HCT116 (cell line): Measurements from ENCODE around the gene TMEM234. TPM values are rescaled to one million over a fixed set of nuclear protein-coding genes. Genes with fewer than 3 reads are reported as not detected.

Experiments used
- ATAC-seq: fragments of 200-7000 bp; cut with Tn5 transposase; 2 replicates; pipeline ENCODE4 v1.9.1; 2020; ENCODE audit warnings: mild to moderate bottlenecking, moderate library complexity
- BruUV-seq: library from RNA; stranded (reverse); fragments of 400-500 nt; replicated peaks from 2 replicates; lab custom pipeline; 2021; lab: Mats Ljungman, UMichigan
- CTCF ChIA-PET: fragments of 300-600 bp; sonication (Branson Sonifier 250); formaldehyde crosslinking; loops from one replicate; lab custom pipeline; 2021; ENCODE audit warnings: antibody characterized with exemption; lab: Charles Lee
- POLR2A ChIA-PET: fragments of 300-600, 350-600 bp; sonication (Branson Sonifier 250); formaldehyde crosslinking; loops from one replicate; lab custom pipeline; 2021; ENCODE audit warnings: antibody characterized with exemption; lab: Charles Lee
- RAD21 ChIA-PET, 2 experiments: fragments of 300-600 bp; sonication (Branson Sonifier 250); formaldehyde crosslinking; loops; one replicate each; lab custom pipeline; 2023; ENCODE audit warnings: low total read pairs in 2 of 2; ENCODE audit not compliant: uncharacterized antibody in 2 of 2, unreplicated experiment in 2 of 2, low non-redundant PET in 1 of 2; lab: Charles Lee
- DNase-seq: peaks from one replicate; pipeline ENCODE4 v3.0.0-alpha.2; 2010; ENCODE audit warnings: low read depth, low spot score
- H2AFZ ChIP-seq: fragments of 200-600 bp; shearing (Covaris generic), sonication (generic); 2 replicates; pipeline ENCODE4 v1.6.1; 2017; ENCODE audit warnings: low read depth, mixed run types, mixed read lengths, antibody characterized with exemption, low read length; ENCODE audit not compliant: poor library complexity, severe bottlenecking
- H3K27ac ChIP-seq: 2 replicates; pipeline ENCODE4 v1.5.1; 2012; ENCODE audit warnings: low read depth, low read length
- H3K27me3 ChIP-seq: fragments of 200-600 bp; sonication (generic); 2 replicates; pipeline ENCODE4 v1.6.1; 2016; ENCODE audit warnings: mixed run types, low read length, mixed read lengths; ENCODE audit not compliant: insufficient read depth
- H3K36me3 ChIP-seq, 2 experiments: fragments of 200-500 bp in 1 of 2; fragments of 200-600 bp in 1 of 2; sonication (Bioruptor generic) in 1 of 2; sonication (generic) in 1 of 2; 2 replicates each; pipeline versions ENCODE4 v1.5.1 to v1.6.1; 2014 to 2016; ENCODE audit warnings: low read length in 2 of 2, inconsistent platforms in 1 of 2, mixed read lengths in 1 of 2, mixed run types in 1 of 2; ENCODE audit not compliant: insufficient read depth in 2 of 2, control insufficient read depth in 1 of 2
- H3K4me1 ChIP-seq, 2 experiments: fragments of 200-600 bp in 1 of 2; sonication (generic) in 1 of 2; 2 replicates each; pipeline versions ENCODE4 v1.5.1 to v1.6.1; 2012 to 2017; ENCODE audit warnings: low read length in 2 of 2, inconsistent platforms in 1 of 2, mild to moderate bottlenecking in 1 of 2, mixed read lengths in 1 of 2, mixed run types in 1 of 2, moderate library complexity in 1 of 2; ENCODE audit not compliant: insufficient read depth in 2 of 2, control insufficient read depth in 1 of 2
- H3K4me2 ChIP-seq: fragments of 200-600 bp; sonication (generic); 2 replicates; pipeline ENCODE4 v1.6.1; 2017; ENCODE audit warnings: mixed run types, low read length, mixed read lengths
- H3K4me3 ChIP-seq, 2 experiments: fragments of 200-600 bp in 1 of 2; sonication (generic) in 1 of 2; replicated peaks in 1 of 2; 2 replicates each; pipeline ENCODE4 v1.5.1; 2011 to 2016; ENCODE audit warnings: low read length in 2 of 2, control low read depth in 1 of 2, low read depth in 1 of 2, mild to moderate bottlenecking in 1 of 2, mixed read lengths in 1 of 2, mixed run types in 1 of 2
- H3K79me2 ChIP-seq: fragments of 200-600 bp; sonication (generic); 2 replicates; pipeline ENCODE4 v1.6.1; 2017; ENCODE audit warnings: mild to moderate bottlenecking, mixed run types, low read length, moderate library complexity, mixed read lengths; ENCODE audit not compliant: insufficient read depth
- H3K9ac ChIP-seq: fragments of 200-600 bp; sonication (generic); 2 replicates; pipeline ENCODE4 v1.6.1; 2016; ENCODE audit warnings: low read length, mixed read lengths
- H3K9me2 ChIP-seq: fragments of 200-600 bp; sonication (generic), shearing (Covaris generic); 2 replicates; pipeline ENCODE4 v1.6.1; 2017; ENCODE audit warnings: mixed run types, mild to moderate bottlenecking, moderate library complexity; ENCODE audit not compliant: insufficient read depth
- H3K9me3 ChIP-seq, 2 experiments: fragments of 200-500 bp in 1 of 2; fragments of 200-600 bp in 1 of 2; sonication (Bioruptor generic) in 1 of 2; sonication (generic) in 1 of 2; 2 replicates each; pipeline ENCODE4 v1.6.1; 2014 to 2017; ENCODE audit warnings: low read length in 2 of 2, mixed read lengths in 2 of 2, inconsistent platforms in 1 of 2, low read depth in 1 of 2, mild to moderate bottlenecking in 1 of 2, mixed run types in 1 of 2, moderate library complexity in 1 of 2; ENCODE audit not compliant: control insufficient read depth in 1 of 2, insufficient read depth in 1 of 2
- H4K20me1 ChIP-seq: fragments of 200-600 bp; sonication (generic), shearing (Covaris generic); 2 replicates; pipeline ENCODE4 v1.6.1; 2017; ENCODE audit warnings: mixed run types, mild to moderate bottlenecking, moderate library complexity; ENCODE audit not compliant: insufficient read depth
- JUND ChIP-seq: IDR thresholded peaks from 2 replicates; pipeline ENCODE4 v1.6.1; 2012
- POLR2AphosphoS5 ChIP-seq: IDR thresholded peaks from 2 replicates; pipeline ENCODE4 v1.6.1; 2011; ENCODE audit warnings: mild to moderate bottlenecking, low read depth, low read length, moderate library complexity
- ZNF274 ChIP-seq: fragments of 200-500 bp; sonication (Bioruptor generic); IDR thresholded peaks from 2 replicates; pipeline ENCODE4 v1.6.1; 2014; ENCODE audit warnings: mild to moderate bottlenecking, low read depth, low read length, inconsistent platforms
- intact Hi-C: fragments of 100-400 bp; cut with micrococcal nuclease; formaldehyde crosslinking; loops from 2 replicates; pipeline ENCODE4 v1.10.0; 2022
- total RNA-seq: library from RNA; stranded (reverse); gene quantifications from one replicate; pipeline ENCODE4 v1.2.1, GENCODE V29; 2021; ENCODE audit not compliant: unreplicated experiment
- TF ChIP-seq, protein P1 (sequence below): IDR thresholded peaks from 2 replicates; pipeline ENCODE4 v1.6.1; 2012; ENCODE audit warnings: low read depth

The TMEM234 gene
- total RNA-seq, 1 experiment from 2014 or later = 12.3 TPM

DNA sequence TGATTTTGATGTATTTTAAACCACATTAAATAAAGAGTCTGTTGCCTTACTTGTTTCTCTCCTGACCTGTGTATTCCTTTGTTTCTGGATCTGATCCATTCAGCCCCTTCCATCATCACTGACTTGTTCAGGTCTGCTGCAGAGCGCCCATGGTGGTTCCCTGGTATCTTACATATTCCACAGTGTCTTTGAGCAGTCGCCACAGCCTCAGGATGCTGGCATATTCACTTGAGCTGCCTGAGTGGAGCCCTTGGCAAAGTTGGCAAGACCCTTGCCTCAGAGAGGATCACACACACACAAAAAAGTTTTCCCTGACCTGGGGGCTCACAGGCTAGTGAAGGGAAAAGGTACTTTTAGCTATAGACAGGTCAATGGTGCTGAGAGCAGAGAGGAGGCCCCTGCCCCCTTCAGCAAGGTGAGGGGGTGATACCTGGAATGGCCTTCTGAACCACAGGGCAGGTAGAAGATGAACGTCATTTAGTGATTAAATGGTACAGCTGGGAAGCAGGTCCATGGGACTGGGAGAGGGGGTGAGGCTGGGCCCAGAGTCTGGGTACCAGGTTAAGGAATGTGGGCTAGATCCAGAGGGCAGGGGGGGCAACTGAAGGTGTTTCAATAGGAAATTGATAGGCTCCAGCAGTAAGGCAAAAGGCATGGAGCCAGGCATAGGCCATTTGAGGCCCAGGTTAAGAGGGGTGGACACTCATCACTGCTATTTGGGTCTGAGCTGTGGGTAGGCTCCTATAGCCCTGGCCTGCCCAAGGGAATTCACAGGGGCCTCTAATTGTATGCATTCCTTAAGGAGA lies 23.7 kb downstream of the TMEM234 start:
- Histone ChIP-seq H2AFZ (no peak overlapping the region), H3K79me2 (no peaks in the 10 kb centered on the region), H3K9me3 (no peaks in the 10 kb centered on the region), H3K9me2 (no peaks in the 10 kb centered on the region), H3K27me3 (no peaks in the 10 kb centered on the region), H3K4me3 (no peak overlapping the region), H3K27ac (no peak overlapping the region), H3K36me3 (peaks cover 16 to 38% of the 10 kb centered on the region in 2 experiments), H3K4me1 (peaks cover 5 to 21% of the 10 kb centered on the region in 2 experiments; a peak in 3 of 4 replicates), H3K4me2 (no peak overlapping the region), H4K20me1 (no peaks in the 10 kb centered on the region), H3K9ac (no peak overlapping the region)
- ATAC-seq (no peak), DNase-seq (no peak)
- ChIA-PET POLR2A (no interaction called here), RAD21 (no interaction called here), CTCF (interaction anchor here (1.1 kb wide), 1 partner anchor 12 kb away, joined by 3 read pairs; no protein-coding TSS in a partner anchor)
- no TSS peak for BruUV-seq
- intact Hi-C loops = no loop called here
- TF ChIP-seq, protein P1, sequence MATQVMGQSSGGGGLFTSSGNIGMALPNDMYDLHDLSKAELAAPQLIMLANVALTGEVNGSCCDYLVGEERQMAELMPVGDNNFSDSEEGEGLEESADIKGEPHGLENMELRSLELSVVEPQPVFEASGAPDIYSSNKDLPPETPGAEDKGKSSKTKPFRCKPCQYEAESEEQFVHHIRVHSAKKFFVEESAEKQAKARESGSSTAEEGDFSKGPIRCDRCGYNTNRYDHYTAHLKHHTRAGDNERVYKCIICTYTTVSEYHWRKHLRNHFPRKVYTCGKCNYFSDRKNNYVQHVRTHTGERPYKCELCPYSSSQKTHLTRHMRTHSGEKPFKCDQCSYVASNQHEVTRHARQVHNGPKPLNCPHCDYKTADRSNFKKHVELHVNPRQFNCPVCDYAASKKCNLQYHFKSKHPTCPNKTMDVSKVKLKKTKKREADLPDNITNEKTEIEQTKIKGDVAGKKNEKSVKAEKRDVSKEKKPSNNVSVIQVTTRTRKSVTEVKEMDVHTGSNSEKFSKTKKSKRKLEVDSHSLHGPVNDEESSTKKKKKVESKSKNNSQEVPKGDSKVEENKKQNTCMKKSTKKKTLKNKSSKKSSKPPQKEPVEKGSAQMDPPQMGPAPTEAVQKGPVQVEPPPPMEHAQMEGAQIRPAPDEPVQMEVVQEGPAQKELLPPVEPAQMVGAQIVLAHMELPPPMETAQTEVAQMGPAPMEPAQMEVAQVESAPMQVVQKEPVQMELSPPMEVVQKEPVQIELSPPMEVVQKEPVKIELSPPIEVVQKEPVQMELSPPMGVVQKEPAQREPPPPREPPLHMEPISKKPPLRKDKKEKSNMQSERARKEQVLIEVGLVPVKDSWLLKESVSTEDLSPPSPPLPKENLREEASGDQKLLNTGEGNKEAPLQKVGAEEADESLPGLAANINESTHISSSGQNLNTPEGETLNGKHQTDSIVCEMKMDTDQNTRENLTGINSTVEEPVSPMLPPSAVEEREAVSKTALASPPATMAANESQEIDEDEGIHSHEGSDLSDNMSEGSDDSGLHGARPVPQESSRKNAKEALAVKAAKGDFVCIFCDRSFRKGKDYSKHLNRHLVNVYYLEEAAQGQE = no peak
- TF ChIP-seq POLR2AphosphoS5 = peak; percentile 35; the same call in 1 of the 2 replicates

DNA sequence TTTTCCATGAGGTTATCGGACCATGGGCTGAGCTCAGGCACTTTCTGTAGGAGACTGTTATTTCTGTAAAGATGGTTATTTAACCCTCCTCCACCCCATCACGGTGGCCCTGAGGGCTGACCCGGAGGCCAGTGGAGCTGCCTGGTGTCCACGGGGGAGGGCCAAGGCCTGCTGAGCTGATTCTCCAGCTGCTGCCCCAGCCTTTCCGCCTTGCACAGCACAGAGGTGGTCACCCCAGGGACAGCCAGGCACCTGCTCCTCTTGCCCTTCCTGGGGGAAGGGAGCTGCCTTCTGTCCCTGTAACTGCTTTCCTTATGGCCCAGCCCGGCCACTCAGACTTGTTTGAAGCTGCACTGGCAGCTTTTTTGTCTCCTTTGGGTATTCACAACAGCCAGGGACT lies 24.3 kb downstream of the TMEM234 start:
- Histone ChIP-seq H3K4me2 (no peak overlapping the region), H3K79me2 (no peaks in the 10 kb centered on the region), H2AFZ (no peak overlapping the region), H3K27me3 (no peaks in the 10 kb centered on the region), H3K27ac (no peak overlapping the region), H3K9me2 (no peaks in the 10 kb centered on the region), H3K4me1 (peaks cover 5 to 21% of the 10 kb centered on the region in 2 experiments; a peak in 3 of 4 replicates), H3K4me3 (no peak overlapping the region), H3K9ac (no peak overlapping the region), H4K20me1 (no peaks in the 10 kb centered on the region; the same call in 1 of the 2 replicates), H3K9me3 (no peaks in the 10 kb centered on the region), H3K36me3 (peaks cover 22 to 43% of the 10 kb centered on the region in 2 experiments)
- TF ChIP-seq ZNF274 (no peak), JUND (no peak)
- no peak for ATAC-seq
- BruUV-seq = no TSS peak
- no peak for DNase-seq
- ChIA-PET CTCF (interaction anchor here (1.1 kb wide), 1 partner anchor 13 kb away, joined by 3 read pairs; no protein-coding TSS in a partner anchor), POLR2A (no interaction called here), RAD21 (no interaction called here)
- intact Hi-C loops = no loop called here
